Muscle of leg (tissue), 11 donors: ENCODE results near the gene PFAS. TPM values are rescaled to one million over a fixed set of nuclear protein-coding genes. Genes with fewer than 3 reads are reported as not detected.

Experiments used
- DNase-seq: peaks from one replicate; pipeline ENCODE4 v3.0.0; 2013
- H3K27ac ChIP-seq: one replicate; pipeline ENCODE4 v1.5.1; 2013; ENCODE audit warnings: mild to moderate bottlenecking, low read length, control low read depth
- H3K27me3 ChIP-seq: one replicate; pipeline ENCODE4 v1.6.1; 2013; ENCODE audit warnings: low read length; ENCODE audit not compliant: control insufficient read depth, insufficient read depth
- H3K36me3 ChIP-seq: one replicate; pipeline ENCODE4 v1.6.1; 2013; ENCODE audit warnings: low read length; ENCODE audit not compliant: control insufficient read depth, insufficient read depth
- H3K4me1 ChIP-seq: one replicate; pipeline ENCODE4 v1.6.1; 2013; ENCODE audit warnings: low read length; ENCODE audit not compliant: control insufficient read depth, insufficient read depth
- H3K4me3 ChIP-seq: one replicate; pipeline ENCODE4 v1.5.1; 2013; ENCODE audit warnings: low read length, control low read depth
- H3K9me3 ChIP-seq: replicated peaks from 2 replicates; pipeline ENCODE4 v1.6.1; 2013; ENCODE audit warnings: low read depth, low read length; ENCODE audit not compliant: control insufficient read depth
- WGBS: methylation state at CpG from one replicate; pipeline ENCODE4 v1.1.5; 2013; ENCODE audit warnings: missing lambda C conversion rate; ENCODE audit not compliant: insufficient coverage; 5-methylcytosine and 5-hydroxymethylcytosine counted together
- polyA plus RNA-seq, 8 donors: library from polyadenylated mRNA; unstranded; fragments of 120-200 nt; gene quantifications; one replicate each; pipeline versions ENCODE4 v1.2.1 to v1.2.3, GENCODE V29; 2013; ENCODE audit warnings: inconsistent platforms in 1 of 8, low replicate concordance in 1 of 8; ENCODE audit not compliant: insufficient read length in 8 of 8, insufficient read depth in 1 of 8
- total RNA-seq: library from RNA; stranded (reverse); fragments of 120-200 nt; gene quantifications from one replicate; pipeline ENCODE4 v1.2.4, GENCODE V29; 2013

Gene PFAS
- total and polyA plus RNA-seq, 9 donors = 21.7 to 32.5 (median 28.1) TPM

DNA sequence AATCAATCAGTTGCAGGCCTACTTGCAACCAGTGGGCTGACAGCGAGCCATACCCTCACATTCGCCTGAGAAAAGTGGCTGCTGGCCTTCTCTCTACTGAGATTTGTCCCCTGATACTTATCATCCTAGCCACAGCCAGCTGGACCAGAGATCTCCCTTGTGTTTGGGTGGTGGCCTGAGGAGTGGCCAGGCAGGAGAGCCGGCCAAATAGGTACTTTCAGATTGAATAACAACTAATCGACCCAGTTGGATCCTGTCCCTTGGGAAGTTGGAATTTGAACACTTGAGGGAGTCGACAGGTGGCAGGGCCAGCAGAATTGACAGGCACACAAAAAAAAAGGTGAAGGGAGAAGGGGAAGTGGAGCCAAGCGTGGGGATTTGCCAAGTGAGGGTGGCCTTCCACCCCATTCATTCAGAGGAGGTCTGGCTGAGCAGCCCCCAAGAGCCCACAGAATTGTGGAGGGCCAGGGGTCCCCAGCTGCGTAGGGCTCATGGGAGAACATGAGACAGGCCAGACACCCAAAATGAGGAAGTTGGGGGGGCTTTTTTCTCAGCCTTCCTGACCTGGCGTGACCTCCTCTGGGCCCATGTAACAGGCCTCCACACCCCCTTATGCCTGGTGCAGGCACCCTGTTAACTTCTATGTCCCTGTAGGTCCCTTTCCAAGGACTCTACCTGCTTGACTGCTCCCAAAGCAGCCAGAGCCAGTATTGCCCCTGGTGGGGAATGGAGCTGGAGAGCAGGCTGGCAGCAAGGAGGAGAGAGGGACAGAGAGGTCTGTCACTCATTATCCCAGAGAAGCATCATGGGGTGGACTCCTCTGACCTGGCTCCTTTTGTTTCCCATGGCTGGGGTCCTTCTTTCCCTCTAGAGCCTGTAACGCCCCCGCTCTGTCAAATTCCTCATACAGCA is 36.4 kb downstream of the PFAS start:
- no peaks in the 10 kb centered on the region for H3K27me3 ChIP-seq
- no peaks in the 10 kb centered on the region for H3K36me3 ChIP-seq
- no peak overlapping the region for H3K27ac ChIP-seq
- no peak overlapping the region for H3K4me3 ChIP-seq
- no peaks in the 10 kb centered on the region for H3K9me3 ChIP-seq
- WGBS = 86% methylated on average over 3 of the region's 10 CpGs
- no peak for DNase-seq
- H3K4me1 ChIP-seq = peaks cover 16% of the 10 kb centered on the region

DNA sequence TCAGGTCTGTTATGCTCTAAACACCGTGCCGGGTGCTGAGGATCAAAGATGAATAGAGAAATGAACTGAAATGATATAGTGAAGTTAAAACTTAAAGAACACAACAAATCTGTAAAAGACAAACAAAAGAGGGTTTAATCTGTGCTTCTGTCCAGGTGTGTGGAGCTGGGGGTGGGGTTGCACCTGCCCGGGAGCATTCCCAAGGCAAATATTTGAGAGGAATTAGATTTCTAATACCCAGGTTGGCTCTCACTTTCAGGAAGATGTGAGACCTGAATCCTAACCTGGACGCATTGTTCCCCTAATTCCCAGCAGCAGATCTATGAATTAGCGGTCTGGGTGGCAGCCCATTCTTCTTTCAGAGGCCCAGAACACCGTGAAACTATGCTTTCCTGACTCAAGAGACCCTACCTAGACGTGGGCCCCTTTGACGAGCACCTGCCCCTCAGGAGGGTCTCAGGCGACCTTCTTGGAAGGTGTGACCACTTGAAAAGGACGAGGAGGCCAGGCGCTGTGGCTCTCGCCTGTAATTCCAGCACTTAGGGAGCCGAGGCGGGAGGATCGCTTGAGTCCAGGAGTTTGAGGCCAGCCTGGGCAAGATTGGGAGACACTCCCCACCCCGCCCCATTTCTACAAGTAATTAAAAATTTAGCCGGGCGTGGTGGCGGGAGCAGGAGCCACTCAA is 38.7 kb downstream of the PFAS start:
- Histone ChIP-seq H3K36me3 (no peaks in the 10 kb centered on the region), H3K27me3 (no peaks in the 10 kb centered on the region), H3K9me3 (no peaks in the 10 kb centered on the region), H3K4me3 (peak overlapping the region; percentile 86), H3K27ac (peak overlapping the region; percentile 92), H3K4me1 (peaks cover 16% of the 10 kb centered on the region)
- no peak for DNase-seq
- 44% methylated on average over 8 of the region's 19 CpGs for WGBS

DNA sequence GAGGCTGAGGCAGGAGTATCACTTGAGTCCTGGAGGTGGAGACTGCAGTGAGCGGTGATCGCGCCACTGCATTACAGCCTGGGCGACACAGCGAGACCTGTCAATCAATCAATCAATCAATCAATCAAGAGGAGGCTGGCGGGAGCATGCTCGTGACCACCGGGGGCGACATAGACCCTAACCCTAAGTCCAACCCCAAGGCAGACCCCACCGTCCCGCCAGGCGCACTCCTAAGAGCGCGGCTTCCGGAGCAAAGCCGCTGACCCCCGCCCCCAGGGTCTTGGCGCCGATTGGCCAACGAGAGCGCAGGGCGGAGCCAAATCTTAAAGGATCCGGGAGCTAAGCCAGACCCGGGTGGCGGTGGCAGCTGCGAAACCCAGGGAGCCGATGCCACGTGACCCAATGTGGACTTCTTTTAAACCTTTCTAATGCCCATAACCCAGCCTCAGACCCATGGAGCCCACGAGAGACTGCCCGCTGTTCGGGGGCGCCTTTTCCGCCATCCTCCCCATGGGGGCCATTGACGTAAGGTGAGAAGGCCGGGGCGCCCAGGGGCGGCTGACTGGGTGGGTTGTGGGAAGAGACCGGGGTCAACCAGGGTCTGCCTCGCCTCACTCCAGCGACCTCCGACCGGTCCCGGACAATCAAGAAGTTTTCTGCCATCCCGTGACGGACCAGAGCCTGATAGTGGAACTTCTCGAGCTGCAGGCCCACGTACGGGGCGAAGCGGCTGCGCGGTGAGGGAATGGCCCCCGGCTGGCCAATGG is 39.4 kb downstream of the PFAS start, which contains the start of gene RANGRF:
Gene RANGRF, plus strand, starts transcription at position 335 of the 767 bp plus-strand sequence. Its CDS starts 119 bp downstream, at position 454.
- WGBS = 0% methylated on average over 46 of the region's 53 CpGs
- DNase-seq = peak; percentile 95
- H3K27ac ChIP-seq = peak within 1 kb of the TSS; percentile 92
- H3K4me1 ChIP-seq = peaks cover 16% of the 10 kb centered on the region
- no peaks in the 10 kb centered on the region for H3K9me3 ChIP-seq
- no peaks in the 10 kb centered on the region for H3K36me3 ChIP-seq
- H3K4me3 ChIP-seq = peak within 1 kb of the TSS; percentile 86
- no peaks in the 10 kb centered on the region for H3K27me3 ChIP-seq

DNA sequence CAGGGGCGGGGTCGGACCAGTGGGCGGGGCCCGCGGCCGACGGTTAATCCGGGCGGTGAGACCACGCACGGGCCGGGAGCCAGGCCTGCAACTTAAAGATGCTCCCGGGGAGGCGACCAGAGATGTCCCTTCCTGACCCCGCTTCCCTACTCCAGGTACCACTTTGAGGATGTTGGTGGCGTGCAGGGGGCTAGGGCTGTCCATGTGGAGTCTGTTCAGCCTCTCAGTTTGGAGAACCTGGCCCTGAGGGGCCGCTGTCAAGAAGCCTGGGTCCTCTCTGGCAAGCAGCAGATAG is 40.0 kb downstream of the PFAS start:
- Histone ChIP-seq H3K27me3 (no peaks in the 10 kb centered on the region), H3K4me1 (peaks cover 16% of the 10 kb centered on the region), H3K27ac (peak overlapping the region; percentile 92), H3K36me3 (no peaks in the 10 kb centered on the region), H3K4me3 (peak overlapping the region; percentile 86), H3K9me3 (no peaks in the 10 kb centered on the region)
- DNase-seq = no peak
- WGBS = 3% methylated on average over 11 of the region's 17 CpGs

DNA sequence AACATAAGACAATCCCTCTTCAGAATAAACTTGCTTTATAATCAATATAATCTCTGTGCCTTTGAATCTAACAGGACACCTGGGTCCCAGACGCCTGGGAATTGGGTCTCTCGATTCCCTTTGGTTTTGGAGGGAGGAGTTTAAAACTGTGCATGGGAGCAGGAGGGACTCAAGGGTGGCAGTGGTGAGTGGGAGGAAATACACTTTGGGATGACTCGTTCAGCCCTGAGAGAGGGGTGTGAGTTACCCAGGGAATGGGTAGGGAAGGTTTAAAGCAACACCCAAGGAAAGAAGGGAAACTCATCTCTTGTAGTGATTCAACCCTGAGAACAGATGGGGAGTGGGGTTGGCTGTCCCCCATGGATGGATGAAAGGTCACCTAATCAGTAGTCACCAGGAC is 41.0 kb downstream of the PFAS start:
- no peak overlapping the region for H3K27ac ChIP-seq
- no peak overlapping the region for H3K4me3 ChIP-seq
- 23% methylated on average over 2 of the region's 3 CpGs for WGBS
- no peaks in the 10 kb centered on the region for H3K36me3 ChIP-seq
- H3K9me3 ChIP-seq = no peaks in the 10 kb centered on the region
- H3K4me1 ChIP-seq = peaks cover 25% of the 10 kb centered on the region
- DNase-seq = no peak
- H3K27me3 ChIP-seq = no peaks in the 10 kb centered on the region

DNA sequence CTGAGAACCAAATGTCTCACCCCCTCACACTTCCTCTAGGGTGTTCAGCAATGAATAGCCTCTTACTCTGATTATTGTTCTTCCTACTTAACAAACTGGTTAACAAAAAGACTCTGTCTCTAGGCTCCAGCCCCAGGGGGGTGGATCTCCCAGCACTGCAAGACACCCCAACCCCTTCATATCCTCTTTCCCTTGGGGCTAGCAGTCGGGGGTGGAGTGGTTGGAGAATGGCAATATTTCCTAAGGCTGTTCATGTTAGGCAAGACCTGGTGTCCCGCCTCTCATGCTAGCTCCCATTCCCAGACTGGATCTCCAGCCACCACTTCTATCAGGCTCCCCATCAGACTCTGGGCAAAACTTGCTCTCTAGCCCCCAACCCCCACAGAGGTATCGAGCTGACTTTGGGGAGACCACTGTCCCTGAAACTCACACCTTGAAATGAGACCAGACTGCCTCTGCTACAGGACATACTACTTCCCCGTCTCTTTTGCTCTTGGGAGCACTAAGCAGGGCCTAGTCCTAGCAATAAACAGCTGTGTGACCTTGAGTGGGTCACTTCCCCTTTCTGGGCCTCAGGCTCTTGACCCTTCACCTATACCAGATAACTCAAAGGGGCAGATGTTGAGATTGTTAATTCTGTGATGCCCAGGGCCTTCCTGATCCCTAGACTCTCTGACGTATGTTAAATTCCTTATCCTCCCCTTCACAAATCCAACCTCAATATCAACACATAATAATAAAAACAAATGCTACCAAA is 43.7 kb downstream of the PFAS start:
- no peak overlapping the region for H3K27ac ChIP-seq
- 64% methylated on average over 3 of the region's 5 CpGs for WGBS
- H3K4me1 ChIP-seq = peaks cover 20% of the 10 kb centered on the region
- H3K4me3 ChIP-seq = no peak overlapping the region
- H3K9me3 ChIP-seq = no peaks in the 10 kb centered on the region
- H3K27me3 ChIP-seq = no peaks in the 10 kb centered on the region
- no peaks in the 10 kb centered on the region for H3K36me3 ChIP-seq
- no peak for DNase-seq

DNA sequence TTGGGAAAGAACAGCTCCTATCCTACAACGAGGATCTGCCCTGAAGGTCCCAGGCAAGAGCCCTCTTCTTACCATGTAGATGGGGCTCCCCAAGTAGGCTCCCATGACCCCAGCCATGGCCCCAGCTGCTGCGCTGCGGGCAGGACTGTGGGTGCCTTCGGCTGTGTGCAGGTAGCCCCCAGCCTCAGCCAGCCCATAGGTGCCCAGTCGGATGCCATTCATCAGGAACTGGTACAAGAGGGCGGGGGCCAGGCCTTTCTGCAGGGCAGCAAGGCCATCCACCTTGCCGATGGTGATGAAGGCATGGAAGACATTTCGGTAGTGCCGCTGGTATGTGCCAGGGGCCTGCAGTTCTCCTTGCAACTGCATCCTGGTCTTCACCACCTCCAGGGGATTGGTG is 45.3 kb downstream of the PFAS start:
- Histone ChIP-seq H3K4me3 (no peak overlapping the region), H3K27me3 (no peaks in the 10 kb centered on the region), H3K9me3 (no peaks in the 10 kb centered on the region), H3K4me1 (peaks cover 12% of the 10 kb centered on the region), H3K27ac (no peak overlapping the region), H3K36me3 (no peaks in the 10 kb centered on the region)
- DNase-seq = no peak
- 88% methylated on average over 7 of the region's 9 CpGs for WGBS

DNA sequence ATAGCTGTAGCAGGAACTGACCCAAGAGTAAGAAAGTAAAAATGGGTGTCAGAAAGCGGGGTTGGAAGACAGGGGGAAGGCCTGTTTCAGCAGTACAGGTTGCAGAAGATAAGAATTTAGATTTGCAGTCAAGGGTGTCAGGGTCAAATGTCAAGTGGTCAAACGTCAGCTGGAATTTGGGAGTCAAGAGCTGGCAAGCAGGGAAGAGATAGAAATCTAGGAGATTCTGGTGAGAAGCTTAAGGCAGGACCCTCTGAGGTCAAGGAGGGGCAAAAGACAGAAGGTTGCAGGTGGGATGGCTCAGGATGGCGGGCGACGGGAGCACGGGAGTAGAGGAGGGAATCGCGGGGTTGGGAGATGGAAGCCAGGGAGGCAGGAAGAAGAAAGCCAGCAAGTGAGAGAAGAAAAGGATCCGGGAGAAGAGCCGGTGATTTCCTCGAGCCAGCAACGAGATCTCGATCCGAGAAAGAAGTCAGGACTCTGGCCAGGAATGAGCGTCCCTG is 45.8 kb downstream of the PFAS start:
- Histone ChIP-seq H3K4me3 (peak overlapping the region; percentile 51), H3K4me1 (peaks cover 9% of the 10 kb centered on the region), H3K27ac (peak overlapping the region; percentile 82), H3K27me3 (no peaks in the 10 kb centered on the region), H3K36me3 (no peaks in the 10 kb centered on the region), H3K9me3 (no peaks in the 10 kb centered on the region)
- DNase-seq = no peak
- WGBS = 6% methylated on average over 15 of the region's 15 CpGs

DNA sequence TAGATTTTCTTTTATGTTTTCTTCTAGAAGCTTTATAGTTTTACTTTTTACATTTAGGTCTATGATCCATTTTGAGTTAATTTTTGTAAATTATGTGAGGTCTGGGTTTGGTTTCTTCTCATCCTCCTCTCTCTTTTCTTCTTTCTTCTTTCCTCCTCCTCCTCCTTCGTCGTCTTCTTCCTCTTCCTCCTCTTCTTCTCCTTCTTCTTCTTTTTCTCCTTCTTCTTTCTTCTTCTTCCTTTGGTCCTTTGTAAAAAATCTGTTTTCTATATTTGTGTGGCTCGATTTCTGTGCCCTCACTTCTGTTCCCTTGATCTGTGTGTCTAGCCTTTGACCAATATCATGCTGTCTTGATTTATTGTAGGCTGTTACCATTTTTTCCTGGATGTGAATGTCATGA is 51.1 kb downstream of the PFAS start:
- Histone ChIP-seq H3K4me1 (no peaks in the 10 kb centered on the region), H3K9me3 (no peaks in the 10 kb centered on the region), H3K4me3 (no peak overlapping the region), H3K27ac (no peak overlapping the region), H3K36me3 (no peaks in the 10 kb centered on the region), H3K27me3 (no peaks in the 10 kb centered on the region)
- DNase-seq = no peak
- WGBS = 20% methylated on average over 1 of the region's 3 CpGs
